Germinal center (tissue), 1 donor: Measurements from ENCODE around the gene CACNB4.

Source experiments
- DNase-seq: peaks from one replicate; pipeline ENCODE4 v3.0.0; 2012; ENCODE audit warnings: mixed read lengths, low spot score

CACNB4 gene

DNA sequence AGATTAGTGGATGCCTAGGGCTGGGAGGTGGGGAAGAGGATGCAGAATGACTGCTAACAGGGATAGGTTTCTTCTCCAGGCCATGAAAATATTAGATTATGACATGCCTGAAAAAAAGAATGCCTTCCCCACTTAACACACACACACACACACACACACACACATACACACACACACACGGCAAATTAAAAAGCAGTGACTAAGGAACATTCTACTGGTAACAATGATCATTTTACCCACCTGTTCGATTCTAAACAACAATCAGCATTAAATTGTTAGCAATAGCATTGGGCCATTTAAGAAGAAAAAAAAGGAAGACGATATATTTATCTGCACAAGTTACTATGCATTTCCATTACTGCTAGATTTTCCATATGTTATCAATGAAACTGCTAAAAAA is 10.8 kb downstream of the CACNB4 start:
- no peak for DNase-seq

- DNase-seq: no peak
Measured at GRCh38 chr2:152086231-152086630, 12.6 kb downstream of the CACNB4 start.

- no peak for DNase-seq
Measured at GRCh38 chr2:152084076-152084475, 14.8 kb downstream of the CACNB4 start.

- no peak for DNase-seq
Measured at GRCh38 chr2:152083202-152083875, 15.5 kb downstream of the CACNB4 start.

- DNase-seq: no peak
Measured at GRCh38 chr2:152078662-152079061, 20.2 kb downstream of the CACNB4 start.

DNA sequence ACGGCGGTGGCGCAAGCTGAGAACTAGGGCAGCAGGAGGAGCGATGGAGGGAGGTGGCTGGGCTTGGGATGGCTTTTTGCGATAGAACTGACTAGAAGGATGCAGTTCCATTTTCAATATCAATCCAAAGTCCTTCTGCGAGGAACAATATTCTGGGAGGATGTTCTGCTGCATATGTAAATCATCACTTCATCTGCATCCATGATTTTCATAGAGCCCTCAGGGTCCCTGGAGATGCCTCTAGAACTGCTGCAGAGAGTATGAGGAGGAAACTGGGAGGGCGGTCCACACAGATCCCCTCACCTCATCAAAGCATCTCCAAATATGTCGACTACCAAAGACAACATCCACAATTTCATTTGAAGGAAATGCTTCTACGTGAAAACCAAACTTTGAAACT is 20.8 kb downstream of the CACNB4 start:
- DNase-seq: no peak

DNA sequence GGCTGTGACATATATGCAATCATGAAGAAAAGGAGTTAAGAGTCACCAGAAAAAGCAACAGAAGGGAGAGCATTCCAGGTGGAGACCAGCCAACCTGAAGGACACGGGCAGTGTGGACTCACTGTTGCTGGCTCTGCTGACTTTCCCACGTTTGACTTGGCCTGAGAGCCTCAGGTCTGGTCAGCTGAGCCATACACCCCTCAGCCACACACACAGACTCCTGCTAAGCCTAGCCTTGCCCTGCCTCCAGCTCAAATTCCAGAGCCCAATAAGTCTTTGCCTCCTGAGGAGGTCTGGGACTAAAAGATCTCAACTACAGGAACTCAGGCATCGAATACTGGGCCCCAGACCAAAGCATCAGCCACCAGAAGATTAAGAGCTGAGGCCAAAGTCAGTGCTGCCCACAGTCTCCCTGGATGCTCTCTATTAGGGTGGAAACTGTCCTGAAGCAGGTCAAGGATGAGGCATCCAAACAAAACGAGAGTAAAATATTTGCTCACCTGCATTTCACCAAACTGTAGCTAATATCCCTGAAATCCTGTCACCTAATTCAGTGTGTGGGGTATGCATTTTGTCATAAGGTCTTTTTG is 23.3 kb downstream of the CACNB4 start:
- no peak for DNase-seq

DNA sequence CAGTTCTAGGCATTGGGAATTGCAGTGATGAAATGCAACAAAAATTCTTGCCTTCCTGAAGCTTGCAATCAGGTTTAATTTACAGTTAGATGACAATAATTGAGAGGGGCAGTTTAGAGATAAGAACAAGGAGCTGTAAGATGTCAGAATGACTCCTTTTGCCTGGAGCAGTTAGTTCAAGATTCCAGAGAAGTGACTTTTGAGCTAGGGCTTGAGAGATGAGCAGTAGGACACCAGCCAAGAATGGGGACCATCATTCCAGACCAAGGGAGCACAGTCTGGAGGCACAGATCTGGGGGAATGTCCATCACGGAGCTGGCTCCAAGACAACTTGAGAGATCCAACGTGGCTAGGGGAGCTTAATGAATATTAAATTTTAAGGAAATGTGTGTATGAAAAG is 26.8 kb downstream of the CACNB4 start:
- no peak for DNase-seq

DNA sequence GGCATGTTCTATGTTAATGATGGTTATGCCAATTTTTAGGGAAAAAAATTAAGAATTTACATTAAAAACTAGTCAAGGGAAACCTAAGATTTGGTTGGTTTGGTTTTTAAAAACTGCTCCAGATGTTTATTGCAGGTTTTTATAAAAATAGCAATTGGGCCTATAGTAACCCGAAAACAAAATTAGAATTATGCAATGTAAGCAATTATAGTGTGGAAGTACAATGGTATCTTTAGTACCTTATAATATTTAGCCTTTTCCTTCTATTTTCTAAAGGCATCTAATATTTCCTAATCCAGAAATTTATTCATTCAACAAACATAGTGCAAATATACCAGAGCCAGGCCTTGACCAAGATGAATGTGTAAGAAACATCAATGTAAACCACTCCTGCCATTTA is 27.3 kb downstream of the CACNB4 start:
- DNase-seq: no peak

DNA sequence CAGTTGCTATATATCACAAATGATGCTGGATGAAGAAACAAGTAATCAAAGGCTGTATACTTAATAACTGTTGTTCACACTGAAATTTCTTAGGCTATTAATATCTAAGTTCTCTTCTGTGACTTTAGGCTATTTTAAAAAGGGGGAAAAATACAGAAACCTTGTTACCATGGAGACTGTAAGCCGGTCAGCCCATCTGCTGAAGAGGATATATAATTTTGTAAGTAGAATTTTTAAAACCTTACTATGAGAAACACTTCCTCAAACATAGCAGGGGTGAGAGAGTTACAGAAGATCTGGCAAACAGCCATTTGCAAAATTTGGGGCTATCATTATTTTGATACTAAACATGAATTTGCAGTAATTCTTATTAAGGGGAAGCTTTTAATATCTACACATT is 27.8 kb downstream of the CACNB4 start:
- peak; percentile 53 for DNase-seq

DNA sequence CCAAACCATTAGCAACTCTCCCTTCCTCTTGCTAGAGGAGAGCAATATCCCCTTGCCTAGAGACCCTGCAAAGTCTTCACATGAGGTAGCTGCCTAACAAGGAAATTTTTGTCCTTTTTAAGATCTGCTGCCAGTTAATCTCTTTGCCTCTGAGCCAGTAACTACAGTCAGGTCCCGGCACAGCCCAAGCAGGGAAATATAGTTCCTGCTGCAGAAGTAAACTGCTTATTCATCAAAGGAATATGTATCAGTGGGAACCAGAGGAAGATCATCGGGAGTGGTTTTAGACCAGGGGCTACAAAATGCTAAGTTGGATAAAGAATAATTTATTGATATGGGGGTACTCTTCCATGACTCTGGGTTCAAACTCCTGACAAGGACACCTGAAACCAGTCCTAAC is 30.6 kb downstream of the CACNB4 start:
- no peak for DNase-seq

DNA sequence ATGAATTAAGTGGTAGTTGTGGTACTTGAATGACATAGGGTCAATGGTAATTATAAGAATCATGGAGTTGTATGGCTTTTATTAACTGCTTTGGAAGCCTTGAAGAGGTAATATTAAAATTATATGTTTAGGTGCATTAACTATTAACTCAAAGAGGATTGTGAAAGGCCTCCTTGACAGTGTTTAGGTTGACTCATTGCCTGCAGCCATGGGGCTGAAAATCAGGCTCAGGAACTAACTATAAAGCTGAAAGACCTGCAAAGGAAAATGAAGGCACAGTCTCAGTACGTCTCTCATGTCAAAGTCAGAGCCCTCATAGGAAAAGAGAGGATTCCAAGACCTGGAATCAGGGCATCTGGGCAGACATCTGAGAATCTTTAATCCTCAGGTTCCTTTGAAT is 31.0 kb downstream of the CACNB4 start:
- DNase-seq: no peak

- DNase-seq: no peak
Measured at GRCh38 chr2:152065945-152066344, 32.9 kb downstream of the CACNB4 start.

DNA sequence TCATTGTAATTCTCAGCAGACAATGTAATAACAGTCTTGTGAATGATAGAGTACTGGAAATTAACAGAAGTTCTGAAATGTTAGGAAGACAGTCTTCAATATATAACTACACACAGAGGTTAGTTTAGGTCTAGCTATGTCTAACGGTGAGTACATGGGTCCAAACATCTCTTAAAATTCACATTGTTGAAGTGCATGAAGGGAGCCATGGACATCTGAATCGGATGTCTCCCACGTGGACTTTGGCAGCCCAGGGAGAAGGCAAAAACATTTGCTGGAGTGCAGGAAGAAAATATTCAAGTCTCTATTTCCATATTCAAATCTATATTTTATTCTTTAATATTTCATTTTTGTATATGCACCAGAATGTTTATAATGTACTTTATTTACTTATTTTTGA is 34.8 kb downstream of the CACNB4 start:
- DNase-seq: no peak

GRCh38 chr2:152063325-152063924 is 35.4 kb downstream of the CACNB4 start:
- DNase-seq: no peak

DNA sequence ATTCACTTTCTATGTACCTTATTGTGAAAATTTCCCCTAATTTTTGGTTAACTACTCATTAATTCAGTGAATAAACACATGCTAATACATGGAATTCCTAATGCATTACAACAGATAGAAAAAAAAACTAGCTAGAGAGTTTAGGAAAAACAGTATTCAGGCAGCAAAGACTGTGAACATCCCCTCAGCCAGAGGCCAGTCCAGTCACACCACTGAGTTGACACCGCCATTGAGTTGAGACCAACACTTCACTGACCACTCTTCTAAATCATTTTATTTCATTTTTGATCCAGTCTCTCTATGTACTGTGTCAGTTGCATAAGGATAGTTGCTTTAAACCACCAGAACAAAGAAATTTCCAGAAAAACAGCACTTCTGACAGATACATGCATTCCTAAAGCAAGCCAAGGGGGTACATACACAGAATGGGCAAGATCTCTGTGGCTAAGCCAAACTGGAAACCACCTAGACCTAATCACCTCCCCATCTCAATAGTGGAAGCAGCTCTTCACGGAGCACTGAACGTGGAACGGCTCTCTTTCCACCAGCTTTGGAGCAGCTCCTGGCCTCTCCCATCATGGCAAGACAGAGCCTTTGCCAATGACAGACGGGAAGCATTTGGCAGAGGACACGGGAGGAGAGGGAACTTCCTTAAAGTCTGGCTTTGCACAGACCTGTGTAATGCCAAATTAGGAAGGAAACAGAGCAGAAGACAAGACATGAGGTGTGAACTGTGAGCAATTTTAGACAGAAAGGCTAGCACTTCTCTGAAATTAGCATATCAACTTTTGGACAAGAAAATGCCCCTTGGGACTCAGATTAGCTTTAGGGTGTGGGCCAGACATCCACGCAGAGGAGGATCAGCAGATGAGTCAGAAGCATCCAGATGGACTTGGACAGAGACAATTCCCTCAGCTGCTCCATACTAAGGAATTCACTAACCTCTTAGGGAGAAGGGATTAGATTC is 36.4 kb downstream of the CACNB4 start:
- no peak for DNase-seq

DNA sequence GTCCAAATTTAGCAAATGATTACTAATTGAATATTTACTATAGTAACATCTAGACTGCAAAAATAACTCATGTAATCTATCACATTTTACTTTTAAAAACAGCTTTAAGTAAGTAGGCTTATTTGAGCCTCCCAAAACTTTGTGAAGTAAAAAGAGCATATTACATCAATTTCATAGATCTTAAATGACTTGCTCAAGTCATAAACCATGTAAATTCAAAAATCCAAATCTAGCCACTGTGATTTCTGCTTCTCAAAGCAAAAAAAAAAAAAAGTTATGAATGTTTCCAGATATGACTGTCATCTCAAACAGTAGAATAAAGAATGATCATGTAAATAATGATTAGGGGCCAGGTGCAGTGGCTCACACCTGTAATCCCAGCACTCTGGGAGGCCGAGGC is 37.5 kb downstream of the CACNB4 start:
- DNase-seq: no peak

- no peak for DNase-seq
Measured at GRCh38 chr2:152058655-152059054, 40.2 kb downstream of the CACNB4 start.

GRCh38 chr2:152056418-152056817 is 42.4 kb downstream of the CACNB4 start:
- no peak for DNase-seq

DNA sequence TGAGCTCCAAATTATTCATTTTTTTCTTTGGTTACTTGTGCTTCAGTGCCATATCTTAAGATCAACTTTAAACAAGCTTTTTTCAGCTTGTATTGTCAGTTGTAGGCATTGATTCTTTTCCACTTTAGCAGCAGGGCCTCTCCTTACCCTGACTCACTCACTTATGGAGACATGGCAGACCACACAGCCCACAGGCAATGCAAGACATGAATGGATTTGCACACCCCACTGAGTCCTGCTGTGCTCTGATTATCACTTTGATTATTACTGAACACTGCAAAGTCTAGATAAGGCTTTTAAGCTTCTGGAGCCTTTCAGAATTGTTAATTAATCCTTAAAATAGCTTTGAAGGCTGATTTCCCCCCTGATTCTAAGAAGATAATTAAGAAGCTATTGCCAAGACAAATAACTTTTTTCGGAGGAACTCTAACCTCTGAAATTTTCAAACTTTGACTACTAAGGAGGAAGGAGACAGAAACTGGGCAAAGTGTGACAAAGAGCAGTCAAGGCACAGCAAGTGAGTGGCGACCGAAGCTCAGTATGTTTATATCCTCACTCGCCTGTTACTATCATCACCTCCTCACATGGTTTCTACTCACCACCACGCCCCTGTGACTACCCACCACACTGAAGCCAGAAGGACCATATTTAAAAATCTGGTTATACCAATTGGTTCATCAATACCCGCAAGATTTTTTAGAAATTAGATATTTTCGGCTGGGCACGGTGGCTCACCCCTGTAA is 43.3 kb downstream of the CACNB4 start:
- DNase-seq: no peak

DNA sequence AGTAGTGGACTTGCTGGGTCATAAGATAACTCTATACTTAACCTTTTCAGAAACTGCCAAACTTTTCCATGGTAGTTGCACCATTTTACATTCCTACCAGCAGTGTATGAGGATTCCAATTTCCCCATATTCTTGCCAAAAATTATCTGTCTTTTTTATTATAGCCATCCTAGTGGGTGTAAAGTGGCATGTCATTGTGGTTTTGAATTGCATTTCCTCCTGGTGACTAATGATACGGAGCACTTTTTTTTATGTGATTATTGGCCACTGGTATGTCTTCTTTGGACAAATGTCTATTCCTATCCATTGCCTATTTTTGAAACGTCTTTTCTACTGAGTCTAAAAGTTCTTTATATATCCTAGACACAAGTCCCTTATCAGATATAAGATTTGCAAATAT is 44.3 kb downstream of the CACNB4 start:
- no peak for DNase-seq

- DNase-seq: no peak
Measured at GRCh38 chr2:152051436-152051835, 47.4 kb downstream of the CACNB4 start.
